Stimulated activated CD8-positive, alpha-beta memory T cell treated with anti-CD3 and anti-CD28 coated beads, Interleukin-4, amount 100 ng/mL, for 48 hours (primary cell): ENCODE data around the gene CREB5.

ENCODE experiments used
- DNase-seq: peaks from one replicate; pipeline ENCODE4 v3.0.0-alpha.2; 2020

The CREB5 gene

GRCh38 chr7:28695300-28696295, 283.3 kb downstream of the CREB5 start:
- DNase-seq, result no peak

- no peak for DNase-seq
These were observed 285.7 kb downstream of the CREB5 start for GRCh38 chr7:28697913-28698563.

- DNase-seq, result no peak
These were observed 286.5 kb downstream of the CREB5 start for GRCh38 chr7:28698840-28699239.

- no peak for DNase-seq
These were observed 287.8 kb downstream of the CREB5 start for GRCh38 chr7:28700096-28700495.

GRCh38 chr7:28700790-28701203, 288.5 kb downstream of the CREB5 start:
- no peak for DNase-seq

GRCh38 chr7:28701731-28702130, 289.4 kb downstream of the CREB5 start:
- DNase-seq, result no peak

GRCh38 chr7:28702171-28702570, 289.9 kb downstream of the CREB5 start:
- no peak for DNase-seq

- no peak for DNase-seq
These were observed 290.9 kb downstream of the CREB5 start for GRCh38 chr7:28703037-28703765.

- DNase-seq, result no peak
These were observed 292.4 kb downstream of the CREB5 start for GRCh38 chr7:28704706-28705105.

GRCh38 chr7:28705350-28705749, 293.0 kb downstream of the CREB5 start:
- no peak for DNase-seq

GRCh38 chr7:28706584-28706983, 294.3 kb downstream of the CREB5 start:
- DNase-seq, result no peak

- DNase-seq, result no peak
These were observed 295.0 kb downstream of the CREB5 start for GRCh38 chr7:28707291-28707690.

- no peak for DNase-seq
These were observed 296.0 kb downstream of the CREB5 start for GRCh38 chr7:28708033-28708951.

GRCh38 chr7:28709748-28710147, 297.4 kb downstream of the CREB5 start:
- DNase-seq, result no peak

GRCh38 chr7:28711114-28711513, 298.8 kb downstream of the CREB5 start:
- no peak for DNase-seq

- no peak for DNase-seq
These were observed 302.3 kb downstream of the CREB5 start for GRCh38 chr7:28714459-28715120.

GRCh38 chr7:28717445-28718054, 305.2 kb downstream of the CREB5 start:
- no peak for DNase-seq

- DNase-seq, result no peak
These were observed 305.8 kb downstream of the CREB5 start for GRCh38 chr7:28718055-28718481.

GRCh38 chr7:28718545-28718944, 306.2 kb downstream of the CREB5 start:
- DNase-seq, result no peak

GRCh38 chr7:28722684-28723083, 310.4 kb downstream of the CREB5 start:
- DNase-seq, result no peak

GRCh38 chr7:28723336-28723735, 311.0 kb downstream of the CREB5 start:
- DNase-seq, result no peak
